GM12875 (cell line): Measurements from ENCODE around the gene NUP210.

Source experiments
- H3K4me3 ChIP-seq: one replicate; pipeline ENCODE4 v1.5.1; 2011; ENCODE audit warnings: low read depth, low read length, control low read depth
- TF ChIP-seq, protein P1 (sequence below): IDR thresholded peaks from 2 replicates; pipeline ENCODE4 v1.5.1; 2011; ENCODE audit warnings: low read depth, mild to moderate bottlenecking, control low read depth, inconsistent platforms, low read length, moderate library complexity, borderline replicate concordance; ENCODE audit not compliant: insufficient read depth

NUP210 gene

DNA sequence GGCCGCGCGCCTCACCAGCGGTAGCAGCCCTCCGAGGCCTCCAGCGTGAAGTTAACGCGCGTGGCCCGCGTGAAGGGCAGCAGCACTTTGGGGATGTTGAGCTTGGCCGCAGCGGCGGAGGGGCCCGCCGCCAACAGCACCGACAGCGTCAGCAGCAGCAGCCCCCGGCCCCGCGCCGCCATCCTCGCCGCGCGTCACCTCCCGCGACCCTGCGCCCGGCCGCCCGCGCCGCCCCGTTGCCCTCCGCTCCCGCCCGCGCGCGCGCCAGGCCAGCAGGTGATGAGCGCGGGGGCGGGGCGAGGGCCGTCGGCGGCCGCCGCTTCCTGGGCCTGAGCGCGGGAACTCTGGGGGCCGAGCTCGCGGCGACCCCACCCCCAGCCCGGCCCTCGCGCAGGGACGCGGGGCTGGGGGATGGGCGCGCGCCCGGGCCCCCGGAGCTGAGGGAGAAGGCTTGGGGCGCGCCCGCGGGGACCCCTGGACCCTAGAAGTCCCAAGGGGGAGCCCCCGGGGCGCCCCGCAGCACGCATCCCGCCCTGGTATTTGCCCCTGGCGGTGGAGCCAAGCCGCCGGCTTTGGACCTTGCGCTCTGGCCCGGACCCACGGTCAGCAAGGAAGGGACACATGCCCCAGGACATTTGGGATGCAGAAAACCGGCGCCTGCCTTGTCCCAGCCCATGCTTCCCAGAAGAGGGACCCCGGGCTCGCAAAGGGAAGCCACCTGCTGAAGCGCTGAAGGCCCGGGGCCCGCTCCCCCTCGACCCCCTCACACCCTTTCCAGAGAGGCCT, at the start of gene NUP210:
TSS of gene NUP210 (minus strand) at position 278 of the 786 bp plus-strand sequence. CDS start at position 182, 96 bp downstream.
- TF ChIP-seq, protein P1, sequence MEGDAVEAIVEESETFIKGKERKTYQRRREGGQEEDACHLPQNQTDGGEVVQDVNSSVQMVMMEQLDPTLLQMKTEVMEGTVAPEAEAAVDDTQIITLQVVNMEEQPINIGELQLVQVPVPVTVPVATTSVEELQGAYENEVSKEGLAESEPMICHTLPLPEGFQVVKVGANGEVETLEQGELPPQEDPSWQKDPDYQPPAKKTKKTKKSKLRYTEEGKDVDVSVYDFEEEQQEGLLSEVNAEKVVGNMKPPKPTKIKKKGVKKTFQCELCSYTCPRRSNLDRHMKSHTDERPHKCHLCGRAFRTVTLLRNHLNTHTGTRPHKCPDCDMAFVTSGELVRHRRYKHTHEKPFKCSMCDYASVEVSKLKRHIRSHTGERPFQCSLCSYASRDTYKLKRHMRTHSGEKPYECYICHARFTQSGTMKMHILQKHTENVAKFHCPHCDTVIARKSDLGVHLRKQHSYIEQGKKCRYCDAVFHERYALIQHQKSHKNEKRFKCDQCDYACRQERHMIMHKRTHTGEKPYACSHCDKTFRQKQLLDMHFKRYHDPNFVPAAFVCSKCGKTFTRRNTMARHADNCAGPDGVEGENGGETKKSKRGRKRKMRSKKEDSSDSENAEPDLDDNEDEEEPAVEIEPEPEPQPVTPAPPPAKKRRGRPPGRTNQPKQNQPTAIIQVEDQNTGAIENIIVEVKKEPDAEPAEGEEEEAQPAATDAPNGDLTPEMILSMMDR, result peak; percentile 24; the same call in 1 of the 2 replicates
- peak within 1 kb of the TSS; percentile 89 for H3K4me3 ChIP-seq

DNA sequence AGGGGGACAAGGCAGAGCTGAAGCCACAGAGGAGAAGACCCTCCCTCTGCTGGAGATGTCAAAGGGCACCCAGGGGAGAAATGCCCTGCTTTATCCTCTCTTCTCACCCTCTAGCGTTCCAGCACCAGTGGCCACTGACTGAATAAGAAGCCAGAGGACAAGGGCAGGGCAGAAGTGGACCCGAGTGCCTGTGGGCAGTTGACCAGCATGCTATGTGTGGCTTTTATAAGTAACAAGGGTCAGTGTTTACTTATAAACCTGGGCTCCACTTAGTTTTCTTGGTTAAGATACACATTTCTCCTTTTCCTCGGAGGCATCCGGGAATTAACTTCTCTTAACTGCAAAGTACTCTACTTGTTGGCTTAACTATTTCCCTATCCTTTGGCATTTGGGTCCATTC, 46.7 kb upstream of the NUP210 start:
- no peak overlapping the region for H3K4me3 ChIP-seq
- TF ChIP-seq, protein P1, result no peak

DNA sequence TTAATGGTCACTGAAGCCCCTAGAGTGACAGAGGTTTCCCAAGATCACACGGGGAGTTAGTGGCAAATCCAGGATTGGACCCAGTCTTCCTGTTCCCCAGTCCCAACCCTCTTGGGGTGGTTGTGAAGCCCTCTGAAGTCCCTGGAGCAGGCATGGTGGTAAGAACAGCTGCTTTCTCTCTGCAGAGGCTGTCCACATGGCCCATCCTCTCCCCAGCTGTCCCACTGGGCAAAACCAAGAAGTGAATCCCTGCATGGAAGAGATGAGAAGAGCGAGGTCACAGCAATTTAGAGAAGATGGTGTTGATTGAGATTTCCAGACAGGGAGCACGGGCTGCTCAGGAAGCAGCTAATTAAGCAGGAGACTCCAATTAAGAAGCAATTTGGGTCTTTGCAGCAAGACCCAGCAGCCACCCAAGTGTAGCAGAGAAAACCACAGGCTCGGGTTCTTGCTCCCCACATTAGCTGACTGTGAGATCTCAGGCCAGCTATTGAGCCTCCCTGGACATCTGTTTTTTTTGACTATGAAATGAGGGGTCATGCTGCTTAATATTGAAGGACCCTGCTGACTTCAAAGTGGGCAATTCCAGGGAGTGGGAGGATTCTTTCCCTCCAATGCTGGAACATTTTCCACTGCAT, 45.2 kb upstream of the NUP210 start:
- TF ChIP-seq, protein P1, result no peak
- no peak overlapping the region for H3K4me3 ChIP-seq

DNA sequence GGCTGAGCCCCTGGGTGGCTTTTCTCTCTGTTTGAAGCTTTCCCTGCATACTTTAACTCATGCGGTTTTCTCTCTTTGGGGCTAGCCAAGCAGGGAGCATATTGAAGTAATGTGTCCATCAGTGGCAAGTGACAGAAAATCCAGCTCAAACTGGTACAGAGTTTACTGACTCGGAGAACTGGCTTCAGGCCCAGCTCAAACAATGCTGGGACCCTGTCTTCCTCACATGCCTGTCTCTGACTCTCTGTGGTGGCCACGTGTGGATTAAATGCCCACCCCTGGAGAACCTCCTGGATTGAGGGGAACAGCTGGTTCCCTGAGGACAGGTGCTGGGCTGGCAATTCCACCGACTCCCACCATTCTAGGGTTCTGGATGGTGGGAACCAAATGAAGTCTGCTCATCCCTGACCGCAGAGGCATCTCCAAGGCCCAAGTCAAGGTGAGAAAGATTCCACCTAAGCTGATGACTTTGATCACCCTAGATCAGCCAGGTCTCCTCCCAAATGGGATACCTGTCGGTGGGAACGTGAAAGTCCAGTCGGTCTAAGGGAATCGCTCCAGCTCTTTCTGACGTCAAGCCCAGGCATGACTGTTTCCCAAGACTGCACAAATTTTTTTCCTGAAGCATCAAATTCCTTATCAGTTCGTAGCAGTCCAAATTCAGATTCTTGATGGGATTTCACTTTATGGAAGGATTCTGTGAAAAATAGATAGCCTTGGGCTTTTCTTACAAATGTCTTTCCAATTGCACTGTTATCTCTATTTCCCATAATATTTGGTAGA, 43.7 kb upstream of the NUP210 start:
- no peak overlapping the region for H3K4me3 ChIP-seq
- TF ChIP-seq, protein P1, result no peak

DNA sequence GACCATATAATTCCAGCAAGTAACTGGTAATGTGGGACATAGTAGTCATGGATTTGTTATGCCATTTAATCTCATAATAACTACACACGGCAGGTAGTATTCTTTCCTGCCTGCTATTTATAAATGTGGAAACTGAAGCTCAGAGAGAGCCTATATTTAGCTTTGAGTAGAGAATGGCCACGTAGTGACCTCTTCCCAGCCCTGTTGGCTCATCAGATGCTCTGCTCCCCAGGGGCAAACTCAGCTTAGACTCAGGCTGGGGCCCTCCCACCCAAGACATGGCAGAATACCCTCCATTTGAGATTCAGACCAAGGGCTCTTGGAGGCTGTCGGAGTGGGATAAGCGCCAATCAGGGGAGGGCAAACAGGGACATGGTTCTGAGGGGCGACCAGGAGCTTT, 42.7 kb upstream of the NUP210 start:
- TF ChIP-seq, protein P1, result no peak
- no peak overlapping the region for H3K4me3 ChIP-seq

DNA sequence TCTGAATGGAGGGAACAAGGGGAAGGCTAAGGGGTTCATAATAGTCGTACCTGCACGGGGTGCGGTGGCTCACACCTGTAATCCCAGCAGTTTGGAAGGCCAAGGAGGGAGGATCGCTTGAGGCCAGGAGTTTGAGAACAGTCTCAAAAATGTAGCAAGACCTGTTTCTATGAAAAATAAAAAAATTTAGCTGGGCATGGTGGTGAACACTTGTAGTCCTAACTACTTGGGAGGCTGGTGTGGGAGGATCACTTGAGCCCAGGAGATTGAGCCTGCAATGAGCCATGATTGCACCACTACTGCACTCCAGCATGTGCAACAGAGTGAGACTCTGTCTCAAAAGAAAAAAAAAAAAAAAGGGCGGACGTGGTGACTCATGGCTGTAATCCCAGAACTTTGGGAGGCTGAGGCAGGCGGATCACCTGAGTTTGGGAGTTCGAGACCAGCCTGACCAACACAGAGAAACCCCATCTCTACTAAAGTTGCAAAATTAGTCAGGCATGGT, 42.1 kb upstream of the NUP210 start:
- TF ChIP-seq, protein P1, result no peak

More for the DNA sequence above, 42.1 kb upstream of the NUP210 start:
- no peak overlapping the region for H3K4me3 ChIP-seq
